Retinal pigment epithelial cell (primary cell): ENCODE measurements around the gene HAGHL.

Experiments used
- DNase-seq: peaks from one replicate; pipeline ENCODE4 v3.0.0-alpha.2; 2010; ENCODE audit warnings: low read depth
- H3K4me3 ChIP-seq: 2 replicates; pipeline ENCODE4 v1.5.1; 2011; ENCODE audit warnings: mild to moderate bottlenecking, low read length, control low read depth, moderate library complexity
- CTCF ChIP-seq: conservative IDR thresholded peaks from 2 replicates; pipeline ENCODE4 v1.5.1; 2011; ENCODE audit warnings: low read depth, low read length, control low read depth, inconsistent platforms

The HAGHL gene

GRCh38 chr16:680625-680945 is 46.3 kb upstream of the HAGHL start:
- DNase-seq, result no peak
- no peak for TF ChIP-seq CTCF
- H3K4me3 ChIP-seq, result peak overlapping the region; percentile 73

- peak; percentile 11 for TF ChIP-seq CTCF
- DNase-seq, result no peak
- H3K4me3 ChIP-seq, result peak overlapping the region; percentile 73
Measured at GRCh38 chr16:680967-681745, 45.8 kb upstream of the HAGHL start.

GRCh38 chr16:681746-682427 is 45.0 kb upstream of the HAGHL start:
- peak overlapping the region; percentile 73 for H3K4me3 ChIP-seq
- DNase-seq, result no peak

GRCh38 chr16:682493-683395 is 44.2 kb upstream of the HAGHL start:
- no peak for DNase-seq
- H3K4me3 ChIP-seq, result peak overlapping the region; percentile 53
- no peak for TF ChIP-seq CTCF

More at GRCh38 chr16:681746-682427, 45.0 kb upstream of the HAGHL start:
- TF ChIP-seq CTCF, result no peak

GRCh38 chr16:683396-684070 is 43.4 kb upstream of the HAGHL start:
- DNase-seq, result no peak
- no peak for TF ChIP-seq CTCF
- H3K4me3 ChIP-seq, result peak overlapping the region; percentile 53

- peak; percentile 69 for DNase-seq
- H3K4me3 ChIP-seq, result peak within 1 kb of the TSS; percentile 53
- no peak for TF ChIP-seq CTCF
Measured at GRCh38 chr16:684071-684794, 42.7 kb upstream of the HAGHL start, which contains the start of gene JMJD8. TSS of gene JMJD8 (minus strand) at chr16:684334. CDS start at chr16:684319, 15 bp downstream.
